ENCODE measurements around the gene CNOT11. TPM values are rescaled to one million over a fixed set of nuclear protein-coding genes. Genes with fewer than 3 reads are reported as not detected.

Gene CNOT11
- total and polyA plus RNA-seq, 2 of the 13 experiments (the other 11 are each of a cell fraction or from before 2014, with no cell fraction given), result 114 to 209 TPM

- TF ChIP-seq ZBTB42 (CRISPR knock-in tag; IDR thresholded peaks at IDR 0.05) (peak; percentile 79; the same call in 1 of the 2 replicates), ZNF446 (CRISPR knock-in tag; IDR thresholded peaks at IDR 0.05) (no peak), SNAI1 (CRISPR knock-in tag; IDR thresholded peaks at IDR 0.05; ENCODE audit: borderline replicate concordance) (0 out of 2 replicates have a peak, but pooled peaks have one; percentile 82), ZNF556 (CRISPR knock-in tag; IDR thresholded peaks at IDR 0.05; ENCODE audit: borderline replicate concordance) (peak; percentile 50; the same call in 1 of the 2 replicates), PAX8 (CRISPR knock-in tag; IDR thresholded peaks at IDR 0.05; ENCODE audit: borderline replicate concordance) (0 out of 2 replicates have a peak, but pooled peaks have one; percentile 32), NR2F2 (IDR thresholded peaks at IDR 0.05; ENCODE audit: borderline replicate concordance, low read depth) (peak; percentile 40; the same call in 1 of the 2 replicates), ZNF18 (CRISPR knock-in tag; IDR thresholded peaks at IDR 0.05; ENCODE audit: insufficient replicate concordance) (peak; percentile 44), SETDB1 (CRISPR knock-in tag; IDR thresholded peaks at IDR 0.05; ENCODE audit: borderline replicate concordance) (no peak), ZNF24 (IDR thresholded peaks at IDR 0.05) (no peak), PCBP1 (IDR thresholded peaks at IDR 0.05; ENCODE audit: borderline replicate concordance, low read depth, low read length) (0 out of 2 replicates have a peak, but pooled peaks have one; percentile 43), NFKBIZ (CRISPR knock-in tag; IDR thresholded peaks at IDR 0.05) (0 out of 2 replicates have a peak, but pooled peaks have one; percentile 57), UBTF (CRISPR knock-in tag; IDR thresholded peaks at IDR 0.05) (peak; percentile 68), ZNF572 (CRISPR knock-in tag; IDR thresholded peaks at IDR 0.05) (0 out of 2 replicates have a peak, but pooled peaks have one; percentile 15), ZMYM4 (CRISPR knock-in tag; IDR thresholded peaks at IDR 0.05) (peak; percentile 80), SMARCE1 (IDR thresholded peaks at IDR 0.05; ENCODE audit: borderline replicate concordance) (no peak), ZNF253 (CRISPR knock-in tag; IDR thresholded peaks at IDR 0.05; ENCODE audit: borderline replicate concordance) (no peak), DPF2 (CRISPR knock-in tag; IDR thresholded peaks at IDR 0.05; ENCODE audit: borderline replicate concordance, low read depth) (0 out of 2 replicates have a peak, but pooled peaks have one; percentile 7), ZSCAN29 (CRISPR knock-in tag; conservative IDR thresholded peaks at IDR 0.05) (peak; percentile 55), FOXP1 (IDR thresholded peaks at IDR 0.05) (no peak), FOXP1 (CRISPR knock-in tag; IDR thresholded peaks at IDR 0.05) (peak; percentile 48; the same call in 1 of the 2 replicates)
- TF ChIP-seq, protein P1, sequence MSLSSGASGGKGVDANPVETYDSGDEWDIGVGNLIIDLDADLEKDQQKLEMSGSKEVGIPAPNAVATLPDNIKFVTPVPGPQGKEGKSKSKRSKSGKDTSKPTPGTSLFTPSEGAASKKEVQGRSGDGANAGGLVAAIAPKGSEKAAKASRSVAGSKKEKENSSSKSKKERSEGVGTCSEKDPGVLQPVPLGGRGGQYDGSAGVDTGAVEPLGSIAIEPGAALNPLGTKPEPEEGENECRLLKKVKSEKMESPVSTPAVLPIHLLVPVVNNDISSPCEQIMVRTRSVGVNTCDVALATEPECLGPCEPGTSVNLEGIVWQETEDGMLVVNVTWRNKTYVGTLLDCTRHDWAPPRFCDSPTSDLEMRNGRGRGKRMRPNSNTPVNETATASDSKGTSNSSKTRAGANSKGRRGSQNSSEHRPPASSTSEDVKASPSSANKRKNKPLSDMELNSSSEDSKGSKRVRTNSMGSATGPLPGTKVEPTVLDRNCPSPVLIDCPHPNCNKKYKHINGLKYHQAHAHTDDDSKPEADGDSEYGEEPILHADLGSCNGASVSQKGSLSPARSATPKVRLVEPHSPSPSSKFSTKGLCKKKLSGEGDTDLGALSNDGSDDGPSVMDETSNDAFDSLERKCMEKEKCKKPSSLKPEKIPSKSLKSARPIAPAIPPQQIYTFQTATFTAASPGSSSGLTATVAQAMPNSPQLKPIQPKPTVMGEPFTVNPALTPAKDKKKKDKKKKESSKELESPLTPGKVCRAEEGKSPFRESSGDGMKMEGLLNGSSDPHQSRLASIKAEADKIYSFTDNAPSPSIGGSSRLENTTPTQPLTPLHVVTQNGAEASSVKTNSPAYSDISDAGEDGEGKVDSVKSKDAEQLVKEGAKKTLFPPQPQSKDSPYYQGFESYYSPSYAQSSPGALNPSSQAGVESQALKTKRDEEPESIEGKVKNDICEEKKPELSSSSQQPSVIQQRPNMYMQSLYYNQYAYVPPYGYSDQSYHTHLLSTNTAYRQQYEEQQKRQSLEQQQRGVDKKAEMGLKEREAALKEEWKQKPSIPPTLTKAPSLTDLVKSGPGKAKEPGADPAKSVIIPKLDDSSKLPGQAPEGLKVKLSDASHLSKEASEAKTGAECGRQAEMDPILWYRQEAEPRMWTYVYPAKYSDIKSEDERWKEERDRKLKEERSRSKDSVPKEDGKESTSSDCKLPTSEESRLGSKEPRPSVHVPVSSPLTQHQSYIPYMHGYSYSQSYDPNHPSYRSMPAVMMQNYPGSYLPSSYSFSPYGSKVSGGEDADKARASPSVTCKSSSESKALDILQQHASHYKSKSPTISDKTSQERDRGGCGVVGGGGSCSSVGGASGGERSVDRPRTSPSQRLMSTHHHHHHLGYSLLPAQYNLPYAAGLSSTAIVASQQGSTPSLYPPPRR (CRISPR knock-in tag; IDR thresholded peaks at IDR 0.05; ENCODE audit: borderline replicate concordance), result peak; percentile 32; the same call in 1 of the 2 replicates
These were observed at the start of gene CNOT11 (continued) for GRCh38 chr2:101252408-101253012.

Data from HepG2 (cell line).